Right forelimb (tissue), 1 donor: ENCODE measurements around the gene SLC26A11.
A peak's percentile ranks its signal among the peaks of the same experiment; 100 is the strongest.
"Not testable (repeated sequence)": the region's sequence is repeated elsewhere in the genome, so short reads cannot be mapped to it uniquely, and the experiment has no call there.

Experiments used
- DNase-seq: peaks from one replicate; pipeline ENCODE4 v3.0.0-alpha.2; 2018

Gene SLC26A11

DNA sequence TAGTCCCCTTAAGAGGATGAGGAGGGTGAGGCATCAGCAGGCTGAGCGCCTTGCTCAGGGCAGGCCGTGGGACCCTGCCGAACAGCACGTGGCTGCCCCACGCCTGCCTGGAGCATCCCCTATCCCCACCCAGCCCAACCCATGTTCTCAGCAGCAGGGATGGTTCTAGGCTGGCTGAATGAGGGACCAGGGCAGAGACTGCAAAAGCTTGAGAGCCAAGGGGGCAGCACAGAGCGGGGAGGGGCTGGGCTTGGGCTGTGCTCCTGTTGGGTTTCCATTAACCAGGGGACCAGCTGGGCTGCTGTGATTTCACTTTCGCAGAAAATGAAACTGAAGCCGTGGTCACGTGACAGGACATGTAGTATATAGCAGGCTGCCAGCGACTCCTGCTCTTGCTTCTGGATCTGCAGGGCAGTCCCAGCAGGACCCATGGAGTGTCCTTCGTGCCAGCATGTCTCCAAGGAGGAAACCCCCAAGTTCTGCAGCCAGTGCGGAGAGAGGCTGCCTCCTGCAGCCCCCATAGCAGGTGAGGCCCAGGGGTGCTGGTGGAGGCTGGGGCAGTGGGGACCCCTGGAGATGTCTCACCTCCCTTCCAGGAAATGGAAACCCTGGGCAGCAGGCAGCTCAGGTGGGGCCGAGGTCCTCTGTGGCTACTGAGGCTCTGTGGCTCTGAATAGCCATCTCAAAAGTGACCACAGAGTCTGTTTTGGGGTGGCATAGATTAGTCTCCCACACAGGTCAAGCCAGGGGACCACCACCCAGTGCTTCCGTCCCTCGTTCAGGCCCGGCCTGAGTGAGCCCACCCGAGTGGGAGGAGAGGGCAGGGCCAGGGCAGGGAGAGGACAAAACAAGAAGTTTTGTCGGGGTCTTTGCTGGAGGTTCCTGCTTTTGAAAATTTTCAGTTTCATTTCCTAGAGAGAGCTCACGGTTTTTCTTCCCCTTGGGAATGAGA, 43.3 kb downstream of the SLC26A11 start:
- peak; percentile 84 for DNase-seq

DNA sequence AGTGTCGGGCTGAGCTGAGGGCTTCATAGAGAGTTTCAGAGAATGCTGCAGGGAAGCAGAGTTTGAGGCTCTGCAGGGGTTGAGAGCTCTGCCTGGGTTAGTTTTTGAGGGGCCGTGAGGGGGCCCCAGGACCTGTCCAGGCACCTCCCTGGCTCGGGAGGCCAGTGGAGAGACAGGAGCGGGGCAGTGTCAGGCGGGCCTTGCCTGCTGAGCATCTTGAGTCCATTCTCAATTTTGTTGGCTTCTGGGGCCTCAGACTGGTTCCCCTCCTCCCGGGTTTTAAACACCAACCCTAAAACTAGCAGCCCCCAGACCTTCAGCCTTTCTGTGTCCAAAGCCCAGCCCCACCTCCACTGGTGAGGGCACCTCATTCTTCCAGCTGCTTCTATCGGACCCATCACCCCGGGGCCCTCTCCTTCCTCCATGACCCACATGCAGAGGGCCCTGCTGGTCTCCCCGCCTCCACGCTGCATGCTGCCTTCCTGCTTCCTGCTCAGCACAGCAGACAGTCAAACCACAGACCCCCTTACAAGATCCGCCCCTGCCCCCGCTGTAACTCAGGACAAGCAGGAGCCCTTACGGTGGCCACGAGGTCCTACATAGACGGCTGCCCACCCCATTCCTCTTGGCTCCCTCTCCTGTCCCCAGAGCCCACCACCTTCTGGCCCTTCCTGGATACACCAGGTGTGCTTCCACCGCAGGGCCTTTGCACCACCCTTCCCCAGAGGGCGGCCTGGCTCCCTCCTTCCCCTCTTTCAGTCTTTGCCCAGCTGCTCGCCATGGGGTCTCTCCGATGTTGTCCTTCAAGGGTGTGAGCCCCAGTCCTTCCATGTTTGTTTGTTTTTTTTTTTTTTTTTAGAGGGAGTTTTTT, 44.2 kb downstream of the SLC26A11 start:
- DNase-seq, result no peak

DNA sequence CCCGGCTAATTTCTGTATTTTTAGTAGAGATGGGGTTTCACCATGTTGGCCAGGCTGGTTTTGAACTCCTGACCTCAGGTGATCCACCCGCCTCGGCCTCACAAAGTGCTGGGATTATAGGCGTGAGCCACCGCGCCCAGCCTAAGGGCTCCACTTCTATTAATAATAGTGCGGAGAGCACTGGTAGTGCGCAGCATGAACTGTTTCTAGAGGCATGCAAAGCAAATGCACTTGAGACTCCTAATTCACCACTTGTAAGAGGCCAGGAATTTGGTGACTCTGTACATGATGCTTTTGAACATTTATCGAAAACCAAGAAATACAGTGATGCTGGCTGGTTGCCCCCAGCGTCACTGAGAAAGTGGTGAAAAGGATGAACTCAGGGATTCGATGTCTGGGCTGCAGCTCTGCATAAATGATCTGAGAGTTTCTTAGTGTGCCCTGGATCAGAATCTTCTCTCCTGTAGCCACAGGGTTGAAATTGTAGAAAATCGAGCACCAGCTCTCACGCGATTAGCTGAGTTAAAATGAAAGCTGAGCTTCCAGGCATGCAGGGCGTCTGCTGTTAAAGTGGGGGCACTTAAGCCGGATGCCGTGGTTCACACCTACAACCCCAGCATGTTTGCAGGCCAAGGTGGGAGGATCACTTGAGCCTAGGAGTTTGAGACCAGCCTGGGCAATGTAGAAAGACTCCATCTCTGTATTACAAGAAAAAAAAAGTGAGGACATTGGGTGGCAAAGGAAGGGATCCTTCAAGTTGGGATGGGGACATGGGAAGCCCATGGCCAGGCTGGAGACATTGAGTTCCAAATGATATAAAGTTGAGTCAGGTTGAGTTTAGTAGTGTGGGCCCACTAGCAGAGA, 45.2 kb downstream of the SLC26A11 start:
- no peak for DNase-seq

DNA sequence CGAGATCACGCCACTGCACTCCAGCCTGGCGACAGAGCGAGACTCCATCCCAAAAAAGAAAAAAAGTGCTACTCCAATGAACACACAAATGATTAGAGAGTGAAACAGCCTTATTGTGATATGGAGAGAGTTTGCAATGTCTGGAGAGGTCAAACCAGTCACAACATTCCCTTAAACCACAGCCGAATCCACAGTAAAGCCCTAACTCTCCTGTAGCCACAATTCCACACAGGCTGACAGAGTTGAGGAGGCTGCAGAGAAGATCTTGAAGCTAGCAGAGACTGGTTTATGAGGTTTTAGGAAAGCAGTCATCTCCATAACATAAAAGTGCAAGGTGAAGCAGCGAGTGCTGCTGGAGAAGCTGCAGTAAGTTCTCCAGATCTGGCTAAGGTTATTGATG, 47.2 kb downstream of the SLC26A11 start:
- no peak for DNase-seq

DNA sequence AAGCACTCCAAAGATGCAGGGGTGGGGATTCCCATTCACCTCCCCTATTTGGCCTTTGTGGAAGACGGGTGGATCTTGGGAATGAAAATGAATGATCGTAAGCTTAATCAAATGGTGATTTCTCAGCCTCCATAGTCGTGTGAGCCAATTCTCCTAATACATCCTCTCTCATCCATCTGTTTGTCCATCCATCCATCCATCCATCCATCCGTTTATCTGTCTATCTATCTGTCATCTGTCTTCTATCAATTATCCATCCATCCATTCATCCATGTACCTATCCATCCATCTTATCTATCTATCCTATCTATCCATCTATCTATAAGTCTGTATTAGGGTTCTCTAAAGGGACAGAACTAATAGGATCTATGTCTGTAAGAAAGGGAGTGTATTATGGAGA, 48.2 kb downstream of the SLC26A11 start:
- no peak for DNase-seq

DNA sequence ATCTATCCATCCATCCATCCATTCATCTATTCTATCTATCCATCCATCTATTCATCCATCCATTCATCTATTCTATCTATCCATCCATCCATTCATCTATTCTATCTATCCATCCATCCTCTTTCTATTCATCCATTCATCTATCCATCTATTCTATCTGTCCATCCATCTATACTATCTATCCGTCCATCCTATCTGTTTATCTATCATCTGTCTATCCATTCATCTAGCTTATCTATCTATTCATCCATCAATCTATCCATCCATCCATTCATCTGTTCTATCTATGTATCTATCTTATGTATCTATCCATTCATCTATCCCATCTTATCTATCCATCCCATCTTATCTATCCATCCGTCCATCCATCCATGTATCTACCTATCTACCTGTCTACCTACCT, 49.2 kb downstream of the SLC26A11 start:
- no peak for DNase-seq

DNA sequence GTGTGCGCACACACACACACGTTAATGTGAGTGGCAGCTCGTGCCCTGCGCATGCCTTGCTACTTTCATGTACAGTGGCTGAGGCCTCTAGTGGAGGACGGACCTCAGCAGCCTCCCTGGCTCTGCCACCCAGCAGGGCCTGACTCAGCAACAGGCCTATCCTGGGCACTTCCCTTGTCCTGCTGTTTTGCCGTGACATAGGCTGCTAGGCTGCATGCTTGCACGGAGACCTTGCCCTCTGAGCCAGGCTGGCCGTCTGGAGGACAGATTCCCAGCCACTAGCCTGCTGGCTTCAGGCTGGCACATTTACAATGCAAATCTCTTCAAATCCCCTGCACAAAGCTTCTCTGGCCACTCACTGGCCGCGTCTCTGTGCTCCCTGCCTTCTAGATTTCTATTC, 49.9 kb downstream of the SLC26A11 start:
- no peak for DNase-seq

DNA sequence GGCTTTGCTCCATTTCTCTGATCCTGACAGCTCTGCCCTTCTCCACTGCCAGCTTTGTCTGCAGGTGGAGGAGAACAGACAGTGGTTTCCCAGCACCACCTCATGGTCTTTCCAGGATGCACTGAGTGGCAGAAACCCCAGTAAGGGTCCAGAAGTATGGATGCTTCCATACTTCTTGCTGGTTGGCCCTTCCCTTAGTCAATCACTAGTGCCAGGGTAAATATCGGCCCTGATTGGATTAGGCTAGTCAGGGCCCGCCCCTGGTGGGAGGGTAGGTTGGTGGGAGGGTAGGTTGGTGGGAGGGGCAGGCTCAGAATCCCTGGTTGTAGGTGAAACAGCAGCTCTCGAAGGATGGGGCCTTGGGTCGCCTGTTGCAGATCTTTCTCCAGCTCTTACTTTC, 50.6 kb downstream of the SLC26A11 start:
- DNase-seq, result no peak

DNA sequence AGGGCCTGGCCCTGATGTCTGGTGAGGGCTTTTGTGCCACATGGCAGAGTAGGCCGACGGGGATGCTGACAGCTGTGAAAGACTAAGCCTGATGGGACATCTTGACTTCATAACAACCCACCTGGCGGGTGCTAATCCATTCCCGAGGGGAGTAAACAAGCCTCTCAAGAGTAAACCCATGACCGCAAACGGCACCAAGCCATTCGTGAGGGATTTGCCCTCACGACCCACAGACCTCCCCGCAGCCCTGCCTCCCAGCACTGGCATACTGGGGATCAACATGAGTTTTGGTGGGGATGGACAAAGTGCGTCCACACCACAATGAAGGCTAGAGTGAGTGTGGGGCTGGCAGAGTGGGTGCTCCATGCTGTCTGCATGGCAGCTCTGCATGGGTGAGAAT, 52.1 kb downstream of the SLC26A11 start:
- no peak for DNase-seq

DNA sequence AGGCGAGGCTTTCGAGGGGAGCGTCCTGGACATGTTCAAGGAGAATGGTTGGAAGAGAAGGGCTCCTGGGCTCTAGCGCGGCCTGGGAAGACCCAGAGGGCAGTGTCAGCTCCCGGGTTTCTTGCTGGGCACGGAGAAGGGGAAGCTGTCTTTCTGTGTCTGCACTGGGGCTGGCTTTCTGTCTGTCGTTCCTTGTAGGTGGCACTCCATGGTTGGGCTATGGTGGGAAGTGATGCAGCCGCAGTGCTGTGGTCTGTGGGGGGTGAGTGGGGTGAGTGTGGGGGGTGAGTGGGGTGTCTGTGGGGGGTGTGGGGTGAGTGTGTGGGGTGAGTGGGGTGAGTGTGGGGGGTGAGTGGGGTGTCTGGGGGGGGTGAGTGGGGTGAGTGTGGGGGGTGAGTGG, 54.1 kb downstream of the SLC26A11 start:
- DNase-seq, result no peak

DNA sequence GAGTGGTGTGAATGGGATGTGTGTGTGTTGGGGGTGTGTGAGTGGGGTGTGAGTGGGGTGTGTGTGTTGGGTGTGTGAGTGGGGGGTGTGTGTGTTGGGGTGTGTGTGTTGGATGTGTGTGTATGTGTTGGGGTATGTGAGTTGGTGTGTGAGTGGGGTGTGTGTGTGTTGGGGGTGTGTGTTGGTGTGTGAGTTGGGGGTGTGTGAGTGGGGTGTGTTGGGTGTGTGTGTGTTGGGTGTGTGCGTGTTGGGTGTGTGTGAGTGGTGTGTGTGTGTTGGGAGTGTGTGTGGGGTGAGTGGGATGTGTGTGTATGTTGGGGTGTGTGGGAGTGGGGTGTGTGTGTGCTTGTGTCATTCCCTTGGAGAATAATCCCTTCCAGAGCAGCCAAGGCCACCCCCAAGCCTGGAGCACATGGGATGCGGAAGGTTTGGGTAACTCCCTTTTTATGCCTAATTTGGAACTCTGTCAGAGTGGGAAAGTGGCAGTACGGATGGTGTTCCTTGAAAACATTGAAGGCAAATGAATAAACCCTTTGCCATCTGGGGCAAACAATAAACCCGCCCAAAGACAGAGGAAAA, 54.7 kb downstream of the SLC26A11 start:
- DNase-seq, result no peak

DNA sequence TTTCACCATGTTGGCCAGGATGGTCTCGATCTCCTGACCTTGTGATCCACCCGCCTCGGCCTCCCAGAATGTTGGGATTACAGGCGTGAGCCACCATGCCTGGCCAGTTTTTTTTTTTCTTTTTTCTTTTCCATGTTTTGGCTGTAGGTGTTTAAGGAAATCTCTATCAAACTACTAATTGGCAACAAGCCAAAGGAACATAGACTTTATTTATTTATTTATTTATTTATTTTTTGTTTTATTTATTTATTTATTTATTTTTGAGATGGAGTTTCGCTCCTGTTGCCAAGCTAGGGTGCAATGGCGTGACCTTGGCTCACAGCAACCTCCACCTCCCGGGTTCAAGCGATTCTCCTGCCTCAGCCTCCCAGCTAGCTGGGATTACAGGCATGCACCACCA, 55.6 kb downstream of the SLC26A11 start:
- not testable (repeated sequence) for DNase-seq

DNA sequence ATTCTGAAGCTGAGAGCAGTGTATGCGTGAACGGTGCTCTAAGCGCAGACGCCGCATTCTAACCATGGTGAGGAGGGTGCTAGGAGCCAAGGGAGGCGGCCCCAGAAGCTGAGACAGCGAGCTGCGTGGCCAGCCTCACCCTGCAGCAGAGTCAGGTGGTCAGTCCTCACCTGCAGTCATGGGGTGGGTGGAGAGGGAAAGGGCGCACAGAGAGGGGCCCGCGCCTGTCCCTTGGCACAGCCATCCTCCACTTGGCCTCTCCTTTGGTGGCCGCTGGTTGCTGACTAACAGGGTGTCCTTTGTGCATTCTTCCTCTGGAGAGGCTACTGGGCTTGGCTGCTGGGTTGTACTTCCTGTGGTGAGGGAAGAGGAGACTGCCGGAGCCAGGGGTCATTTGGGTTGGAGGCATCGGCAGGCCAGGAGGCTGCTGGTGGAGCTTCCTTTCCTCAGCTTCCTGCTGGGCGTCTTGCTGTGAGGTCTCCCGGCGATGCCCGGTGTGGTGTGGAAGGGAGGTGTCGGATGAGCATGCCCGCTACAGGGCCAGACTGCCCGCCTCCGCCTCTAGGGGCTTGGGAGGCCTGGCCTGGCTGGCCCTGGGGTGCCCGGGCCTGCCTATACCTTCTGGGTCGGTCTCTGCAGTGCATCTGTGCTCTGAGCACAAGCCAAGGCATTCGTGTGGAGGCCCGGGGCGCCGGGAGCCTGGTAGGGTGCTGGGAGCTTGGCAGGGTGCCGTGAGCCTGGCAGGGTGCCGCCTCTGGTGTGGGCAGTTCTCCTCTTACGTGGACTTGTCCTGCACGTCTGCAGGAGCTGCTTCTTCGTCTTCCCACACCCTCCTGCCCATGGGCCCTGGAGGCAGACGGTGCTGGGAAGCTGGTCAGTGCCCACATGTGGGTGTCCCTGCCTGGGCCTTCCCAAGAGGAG, 57.8 kb downstream of the SLC26A11 start:
- no peak for DNase-seq

DNA sequence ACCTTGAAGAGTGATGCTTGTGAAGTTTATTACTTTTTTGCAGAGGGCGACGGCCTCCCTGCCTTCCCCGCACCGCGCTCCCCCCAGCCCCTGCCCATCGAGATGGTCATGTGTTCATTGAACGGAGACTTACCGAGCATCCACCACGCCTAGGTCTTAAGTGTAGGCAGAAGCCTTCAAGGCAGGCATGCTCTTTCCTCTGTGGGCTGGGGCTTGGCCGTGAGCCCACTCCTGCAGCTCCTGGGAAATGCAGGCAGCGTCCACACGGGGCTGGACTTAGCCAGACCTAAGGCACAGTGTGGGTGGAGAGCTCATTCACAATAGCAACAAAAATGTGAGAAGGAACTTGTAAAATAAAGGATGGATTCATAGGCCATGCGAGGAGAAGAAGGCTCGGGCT, 59.7 kb downstream of the SLC26A11 start:
- DNase-seq, result no peak

DNA sequence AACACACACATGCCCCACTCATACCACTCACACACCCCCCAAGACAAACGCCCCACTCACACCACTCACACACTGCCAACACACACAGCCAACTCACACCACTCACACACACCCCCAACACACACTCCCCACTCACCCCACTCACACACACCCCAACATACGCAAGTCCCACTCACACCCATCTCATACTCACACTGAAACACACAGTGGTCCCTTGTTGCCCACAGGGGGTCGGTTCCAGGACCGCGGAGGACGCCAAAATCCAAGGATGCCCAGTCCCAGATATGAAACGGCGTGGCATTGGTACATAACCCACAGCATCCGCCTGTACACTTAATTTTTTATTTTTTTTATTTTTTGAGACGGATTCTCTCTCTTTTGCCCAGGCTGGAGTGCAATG, 61.3 kb downstream of the SLC26A11 start:
- no peak for DNase-seq

DNA sequence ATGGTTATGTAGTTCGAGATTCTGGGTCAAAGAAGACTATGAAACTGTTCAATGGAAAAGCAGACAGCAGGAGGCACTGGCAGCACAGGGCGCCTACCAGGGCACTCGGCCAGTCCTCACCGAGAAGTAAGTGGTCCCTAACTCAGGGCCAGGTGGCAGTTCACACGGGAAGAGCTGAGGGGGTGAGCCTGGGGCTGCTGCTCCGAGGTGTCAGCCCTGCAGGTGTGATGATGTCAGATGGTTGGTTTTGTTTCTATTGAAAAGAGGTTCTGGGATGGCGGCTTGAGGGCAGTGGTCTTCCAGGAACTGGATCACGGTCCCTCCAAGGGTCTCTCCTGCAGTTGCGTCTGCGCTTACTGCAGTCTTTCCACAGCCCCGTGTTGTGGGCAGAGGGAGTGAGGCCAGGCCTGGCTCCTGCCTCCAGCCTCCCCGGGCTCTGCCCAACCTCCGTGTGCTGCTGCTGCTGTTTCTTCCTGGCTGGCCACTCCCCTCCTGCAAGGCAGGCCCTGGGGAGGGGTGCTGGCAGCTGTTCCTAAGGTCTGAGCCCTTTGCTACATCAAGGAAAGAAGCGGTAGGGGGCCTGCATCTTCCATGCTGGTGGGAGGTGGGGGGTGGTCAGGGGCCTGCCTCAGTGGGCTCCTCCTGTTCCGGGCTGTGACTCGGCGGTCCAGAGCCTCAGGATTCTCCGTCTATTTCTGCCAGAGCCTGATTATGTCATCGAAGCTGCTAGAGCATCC, 63.1 kb downstream of the SLC26A11 start:
- no peak for DNase-seq

DNA sequence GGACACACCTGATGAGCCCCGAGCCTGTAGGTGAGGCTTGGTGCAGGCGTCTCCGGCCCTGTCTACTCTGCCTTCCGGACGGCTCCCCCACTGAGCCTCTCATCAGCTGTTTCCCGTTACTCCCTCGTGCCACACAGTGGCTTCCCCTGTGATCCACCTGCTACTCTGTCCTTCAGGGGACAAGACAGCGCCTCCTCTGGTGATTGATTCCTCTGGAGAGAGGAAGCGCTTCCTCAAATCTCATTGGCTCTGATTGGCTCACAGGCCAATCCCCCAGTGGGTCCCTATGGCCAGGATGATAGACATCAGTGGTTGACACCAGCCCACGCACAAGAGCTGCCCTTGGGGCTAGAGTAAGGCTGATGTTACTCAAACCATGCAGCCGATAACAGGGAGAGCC, 64.4 kb downstream of the SLC26A11 start:
- DNase-seq, result no peak

DNA sequence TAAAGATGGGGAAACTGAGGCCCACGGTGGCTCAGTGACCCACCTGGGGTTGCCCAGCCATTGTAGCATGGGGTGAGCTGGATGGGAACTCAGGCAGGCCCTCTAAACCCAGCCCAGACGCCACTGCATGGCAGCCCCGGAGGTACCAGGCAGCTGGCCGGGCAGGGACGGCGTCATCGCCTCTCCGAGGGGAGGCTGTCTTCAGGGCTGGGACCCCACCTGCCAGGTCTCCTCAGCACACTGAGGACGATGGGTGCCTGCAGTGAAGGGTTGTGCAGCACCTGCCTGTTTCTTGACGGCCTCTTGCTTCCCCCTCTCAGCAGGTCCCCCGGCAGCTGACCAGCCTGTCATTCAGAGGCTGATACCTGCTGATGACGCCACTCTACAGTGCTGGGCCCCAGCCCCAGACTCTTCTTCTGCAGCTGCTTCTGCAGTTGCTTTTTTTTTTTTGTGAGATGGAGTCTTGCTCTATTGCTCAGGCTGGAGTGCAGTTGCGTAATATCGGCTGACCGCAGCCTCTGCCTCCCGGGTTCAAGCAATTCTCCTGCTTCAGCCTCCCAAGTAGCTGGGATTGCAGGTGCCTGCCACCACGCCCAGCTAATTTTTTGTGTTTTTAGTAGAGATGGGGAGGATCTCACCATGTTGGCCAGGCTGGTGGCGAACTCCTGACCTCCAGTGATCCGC, 65.2 kb downstream of the SLC26A11 start:
- DNase-seq, result no peak

DNA sequence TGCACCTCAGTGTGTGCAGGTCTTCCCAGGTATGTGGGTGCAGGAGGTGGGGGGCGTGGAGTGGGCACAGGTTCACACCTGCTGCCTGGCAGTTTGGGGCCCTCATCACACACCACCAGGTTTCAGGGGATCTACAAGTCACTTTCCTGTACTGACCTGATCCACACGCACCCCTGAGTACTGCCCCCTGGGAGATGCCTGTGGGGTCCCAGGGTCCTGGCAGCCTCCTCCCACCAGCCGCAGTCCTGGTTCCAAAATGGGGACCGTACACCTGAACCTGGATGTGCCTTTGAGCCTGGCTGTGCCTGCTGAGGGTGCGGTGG, 66.4 kb downstream of the SLC26A11 start:
- no peak for DNase-seq

DNA sequence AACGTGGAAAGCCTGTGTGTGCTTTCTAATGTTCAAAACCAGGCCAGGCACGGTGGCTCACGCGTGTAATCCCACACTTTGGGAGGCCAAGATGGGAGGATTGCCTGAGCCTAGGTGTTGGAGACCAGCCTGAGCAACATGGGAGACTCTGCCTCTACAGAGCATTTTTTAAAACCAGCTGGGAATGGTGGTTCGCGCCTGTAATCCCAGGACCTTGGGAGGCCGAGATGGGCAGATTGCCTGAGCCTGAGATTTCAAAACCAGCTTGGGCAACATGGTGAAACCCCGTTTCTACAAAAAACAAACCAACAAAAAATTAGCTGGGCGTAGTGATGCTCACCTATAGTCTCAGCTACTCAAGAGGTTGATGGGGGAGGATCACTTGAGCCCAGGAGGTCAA, 66.8 kb downstream of the SLC26A11 start:
- DNase-seq, result no peak
